PC-9 (cell line): ENCODE measurements around the gene COG1.

Source experiments
- EZH2 ChIP-seq: fragments of 200-600 bp; sonication (generic); IDR thresholded peaks from 2 replicates; pipeline ENCODE4 v1.8.0; 2017; ENCODE audit warnings: antibody characterized with exemption, low read depth
- TF ChIP-seq, protein P1 (sequence below): fragments of 200-600 bp; sonication (generic); conservative IDR thresholded peaks from 2 replicates; pipeline ENCODE4 v1.6.1; 2017; ENCODE audit warnings: mixed run types, antibody characterized with exemption, mild to moderate bottlenecking, moderate library complexity

DNA sequence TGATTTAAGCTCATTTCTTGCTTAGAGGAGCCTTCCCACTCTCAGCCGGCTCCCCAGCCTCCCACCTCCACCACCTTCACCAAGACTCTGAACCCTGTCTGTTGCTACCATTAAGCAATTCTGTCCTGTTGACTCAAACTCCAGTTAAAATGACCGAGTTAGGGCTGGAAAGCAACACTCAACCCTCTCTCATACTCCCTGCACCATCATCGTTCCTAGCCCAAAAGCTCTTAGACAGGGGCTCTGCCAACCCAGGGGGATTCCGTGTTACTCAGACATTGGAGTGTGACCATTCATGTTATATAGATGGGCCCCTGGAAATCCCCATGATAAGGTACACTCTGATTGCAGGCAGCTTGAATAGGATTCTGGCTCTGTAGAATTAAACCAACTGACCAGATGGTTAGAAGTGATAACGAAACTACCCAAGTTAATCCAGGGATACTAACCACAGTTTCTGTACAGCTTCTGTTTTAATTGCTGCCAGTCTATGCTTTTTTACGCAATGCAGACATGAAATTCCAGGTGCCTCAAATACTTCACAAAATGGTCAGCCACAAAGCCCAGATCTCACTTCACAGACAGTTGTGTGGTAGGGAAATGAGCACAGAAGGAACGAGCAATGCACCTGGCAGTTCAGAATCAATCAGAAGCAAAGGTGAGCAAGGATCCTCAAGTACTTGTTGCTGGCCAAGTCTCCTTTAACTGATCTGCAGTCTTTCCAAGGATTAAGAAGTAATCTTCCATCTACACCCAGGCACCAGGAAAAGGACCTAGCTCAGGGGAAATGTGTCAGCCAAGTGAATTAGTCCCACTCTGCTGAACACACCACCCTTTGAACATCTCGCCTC, 25.9 kb upstream of the COG1 start:
- TF ChIP-seq, protein P1, sequence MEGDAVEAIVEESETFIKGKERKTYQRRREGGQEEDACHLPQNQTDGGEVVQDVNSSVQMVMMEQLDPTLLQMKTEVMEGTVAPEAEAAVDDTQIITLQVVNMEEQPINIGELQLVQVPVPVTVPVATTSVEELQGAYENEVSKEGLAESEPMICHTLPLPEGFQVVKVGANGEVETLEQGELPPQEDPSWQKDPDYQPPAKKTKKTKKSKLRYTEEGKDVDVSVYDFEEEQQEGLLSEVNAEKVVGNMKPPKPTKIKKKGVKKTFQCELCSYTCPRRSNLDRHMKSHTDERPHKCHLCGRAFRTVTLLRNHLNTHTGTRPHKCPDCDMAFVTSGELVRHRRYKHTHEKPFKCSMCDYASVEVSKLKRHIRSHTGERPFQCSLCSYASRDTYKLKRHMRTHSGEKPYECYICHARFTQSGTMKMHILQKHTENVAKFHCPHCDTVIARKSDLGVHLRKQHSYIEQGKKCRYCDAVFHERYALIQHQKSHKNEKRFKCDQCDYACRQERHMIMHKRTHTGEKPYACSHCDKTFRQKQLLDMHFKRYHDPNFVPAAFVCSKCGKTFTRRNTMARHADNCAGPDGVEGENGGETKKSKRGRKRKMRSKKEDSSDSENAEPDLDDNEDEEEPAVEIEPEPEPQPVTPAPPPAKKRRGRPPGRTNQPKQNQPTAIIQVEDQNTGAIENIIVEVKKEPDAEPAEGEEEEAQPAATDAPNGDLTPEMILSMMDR, result no peak
- TF ChIP-seq EZH2, result no peak
